Activated gamma-delta T cell (primary cell): Measurements from ENCODE around the gene COTL1.
"Not testable (repeated sequence)": the region's sequence is repeated elsewhere in the genome, so short reads cannot be mapped to it uniquely, and the experiment has no call there.

ENCODE experiments used
- DNase-seq: peaks from one replicate; lab custom pipeline; 2025; lab: John Stamatoyannopoulos, UW

The COTL1 gene

DNA sequence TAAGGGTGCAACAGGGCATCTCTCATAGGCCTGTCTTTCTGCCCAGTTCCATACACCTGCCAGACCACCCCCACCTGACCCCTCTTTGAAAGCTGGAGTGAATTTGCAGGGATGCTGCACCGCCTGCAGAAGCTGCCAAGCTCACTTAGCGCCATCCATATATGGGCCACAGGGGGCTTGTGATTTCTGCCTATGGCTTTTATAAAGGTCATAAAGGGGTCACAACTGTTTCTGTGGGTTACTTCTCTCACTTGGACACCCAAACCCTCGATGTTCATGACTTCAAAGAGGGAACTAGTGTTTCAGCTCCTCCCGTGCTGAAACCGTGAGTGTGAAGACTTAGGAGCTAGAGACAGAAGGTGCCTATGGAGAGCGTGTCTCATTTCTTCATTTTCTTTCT lies 89.6 kb downstream of the COTL1 start:
- DNase-seq, result no peak

DNA sequence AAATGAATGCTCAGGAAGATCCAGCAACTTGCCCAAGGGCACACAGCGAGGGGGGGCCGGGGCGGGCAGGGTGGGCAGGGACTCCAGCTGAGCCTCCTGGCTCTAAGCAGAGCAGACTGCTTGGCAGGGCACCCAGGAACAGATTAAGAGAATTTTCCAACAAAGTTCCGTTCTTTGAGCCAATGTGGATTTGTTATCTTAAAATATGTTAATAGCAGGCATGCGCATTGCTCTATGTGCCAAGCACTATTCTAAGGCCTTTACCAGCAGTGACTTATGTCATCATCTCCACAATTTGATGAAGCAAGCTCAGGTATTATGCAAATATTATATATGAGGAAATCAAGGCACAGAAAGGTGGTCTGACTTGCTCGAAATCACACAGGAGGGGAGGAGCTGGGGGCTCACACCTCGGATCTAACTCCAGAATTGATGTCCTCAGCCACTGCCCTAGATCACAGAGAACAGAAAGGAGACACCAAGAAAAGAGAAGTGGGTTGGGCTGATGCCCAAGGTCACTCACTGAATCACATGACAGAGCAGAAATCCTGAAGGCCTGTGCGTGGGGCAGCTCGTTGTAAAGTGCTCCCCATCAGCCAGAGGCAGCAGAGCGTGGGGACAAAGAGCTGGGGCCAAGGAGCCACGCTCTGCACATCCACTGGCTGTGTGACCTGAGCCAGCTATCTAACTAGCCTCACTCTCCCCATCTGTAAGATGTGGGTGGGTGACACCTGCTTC lies 90.2 kb downstream of the COTL1 start:
- DNase-seq, result no peak

DNA sequence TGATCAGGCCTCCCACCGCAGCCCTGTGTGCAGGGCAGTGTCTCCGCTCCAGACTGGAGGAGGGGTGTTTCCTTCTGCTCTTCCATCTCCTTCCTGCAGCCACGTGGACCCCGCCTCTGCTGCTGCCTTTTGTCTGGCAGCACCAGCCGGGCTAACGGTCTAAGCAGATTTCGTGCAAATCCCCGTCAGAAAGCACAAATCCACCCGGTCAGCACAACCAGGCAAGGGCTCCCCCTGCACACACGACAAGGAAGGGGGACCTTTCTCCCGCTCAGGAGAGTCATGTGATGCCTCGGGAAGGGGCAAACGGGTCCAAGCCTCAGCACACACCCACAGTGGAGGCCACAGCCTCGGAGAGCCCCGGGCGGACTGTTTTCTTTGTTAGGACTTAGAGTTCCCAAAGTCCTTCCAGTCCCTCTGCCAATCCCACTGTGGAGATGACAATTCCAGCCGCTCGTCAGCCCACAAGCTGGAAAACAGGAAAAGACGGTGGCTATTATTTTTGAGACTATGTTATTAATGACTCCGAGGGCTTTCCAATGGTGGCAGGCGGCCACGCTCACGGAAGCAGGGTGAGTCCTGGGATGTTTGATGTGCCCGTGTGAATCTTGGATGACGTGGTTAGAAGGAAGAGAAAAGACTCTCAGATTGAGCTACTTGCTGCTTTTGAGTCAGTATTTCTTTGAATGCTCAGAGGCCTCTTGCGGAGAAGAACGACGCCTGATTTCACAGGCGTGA lies 90.9 kb downstream of the COTL1 start:
- no peak for DNase-seq

DNA sequence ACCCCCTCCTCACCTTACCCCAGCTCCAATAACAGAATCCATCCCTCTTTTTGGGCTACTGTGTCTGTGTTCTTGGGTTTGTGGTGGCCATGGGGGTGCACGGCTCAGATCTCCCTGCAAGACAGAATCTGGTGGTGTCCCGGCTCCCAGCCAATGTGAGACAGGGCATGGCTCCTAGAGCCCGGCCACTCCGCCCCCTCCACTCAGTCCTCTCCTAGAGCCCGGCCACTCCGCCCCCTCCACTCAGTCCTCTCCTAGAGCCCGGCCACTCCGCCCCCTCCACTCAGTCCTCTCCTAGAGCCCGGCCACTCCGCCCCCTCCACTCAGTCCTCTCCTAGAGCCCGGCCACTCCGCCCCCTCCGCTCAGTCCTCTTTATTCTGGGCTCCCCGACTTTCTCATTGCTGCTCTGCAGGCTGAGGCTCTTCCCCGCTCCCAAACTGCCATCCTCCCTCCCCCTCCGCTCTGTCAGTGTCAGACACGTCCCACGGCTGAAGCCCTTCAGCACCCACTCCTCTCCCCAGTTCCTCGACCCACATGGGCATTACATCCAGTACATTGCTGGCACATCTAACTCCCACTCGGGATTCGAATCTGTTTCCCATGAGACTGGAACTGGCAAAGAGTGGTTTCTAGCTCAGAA lies 92.8 kb downstream of the COTL1 start:
- not testable (repeated sequence) for DNase-seq

DNA sequence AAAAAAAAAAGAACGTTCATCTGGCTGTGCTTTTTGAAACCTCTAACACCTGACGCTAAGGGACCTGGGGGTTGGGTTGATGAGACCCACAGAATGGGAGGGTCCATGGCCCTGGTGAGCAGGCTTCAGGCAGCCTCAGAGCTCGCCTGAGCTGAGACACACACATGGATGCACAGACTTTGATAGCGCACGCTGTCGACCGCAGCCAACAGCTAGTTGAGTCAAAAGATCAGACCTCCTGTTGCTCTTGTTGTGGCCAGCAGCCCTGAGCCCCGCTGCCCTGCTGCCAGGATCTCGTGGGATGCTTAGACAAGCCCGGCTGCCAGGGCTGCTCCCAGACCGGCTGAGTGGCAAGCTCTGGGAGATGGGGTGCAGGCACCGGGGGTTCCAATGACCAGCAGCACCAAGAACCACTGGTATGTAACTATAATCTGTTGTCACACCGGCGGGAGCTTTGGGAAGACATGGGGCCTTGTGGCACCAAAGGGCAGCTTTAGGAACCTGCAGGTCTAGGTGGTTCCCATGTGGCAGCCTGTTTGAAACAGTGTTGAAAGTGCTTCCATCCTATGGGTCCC lies 93.4 kb downstream of the COTL1 start:
- DNase-seq, result no peak

DNA sequence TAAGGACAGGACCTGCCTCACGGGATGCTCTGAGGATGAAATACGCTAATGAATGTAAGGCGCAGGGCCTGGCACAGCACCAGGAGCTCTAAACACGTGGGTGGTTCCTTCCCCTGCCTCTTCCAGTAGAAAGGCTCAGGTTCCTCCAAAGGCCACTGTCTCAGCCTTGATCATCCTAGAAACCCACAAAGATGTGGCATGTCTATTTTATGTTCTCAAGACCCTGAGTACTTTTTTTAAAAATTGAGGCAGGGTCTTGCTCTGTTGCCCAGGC lies 96.4 kb downstream of the COTL1 start:
- no peak for DNase-seq

DNA sequence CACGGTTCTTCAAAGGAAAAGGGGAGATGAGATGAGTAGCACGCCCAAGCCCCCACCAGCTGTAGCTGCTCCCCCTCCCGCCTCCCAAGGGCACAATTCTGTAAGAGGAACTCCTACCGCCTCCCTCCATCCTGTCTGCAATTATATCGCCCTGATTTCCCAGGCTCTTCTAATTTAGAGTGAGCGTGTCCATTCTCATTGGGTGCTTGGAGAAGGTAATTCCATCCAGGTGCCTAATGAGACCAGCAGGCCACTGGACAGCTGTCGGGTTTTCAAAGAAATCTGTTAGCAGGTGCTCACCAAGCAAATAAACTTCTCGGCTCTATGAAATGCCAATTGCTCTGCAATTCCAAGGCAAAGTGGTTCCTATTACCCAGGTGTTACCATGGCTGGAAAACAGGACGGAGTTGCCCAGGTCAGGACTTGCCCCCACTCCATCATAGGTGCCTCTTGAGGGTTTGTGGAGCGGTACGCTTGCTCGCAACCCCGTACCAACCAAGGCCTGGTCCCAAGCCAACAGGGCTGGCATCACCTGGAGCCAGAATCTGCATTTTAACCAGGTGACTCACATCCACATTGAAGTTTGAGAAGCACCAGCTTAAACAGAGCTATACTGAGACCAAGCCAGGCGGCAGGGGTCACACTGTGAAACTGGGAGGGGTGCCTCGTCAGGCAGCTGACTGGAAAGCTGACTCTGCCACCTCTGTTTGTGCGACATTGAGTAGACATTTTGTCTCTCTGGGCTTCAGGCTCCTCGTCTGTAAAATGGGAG lies 97.0 kb downstream of the COTL1 start:
- DNase-seq, result no peak

DNA sequence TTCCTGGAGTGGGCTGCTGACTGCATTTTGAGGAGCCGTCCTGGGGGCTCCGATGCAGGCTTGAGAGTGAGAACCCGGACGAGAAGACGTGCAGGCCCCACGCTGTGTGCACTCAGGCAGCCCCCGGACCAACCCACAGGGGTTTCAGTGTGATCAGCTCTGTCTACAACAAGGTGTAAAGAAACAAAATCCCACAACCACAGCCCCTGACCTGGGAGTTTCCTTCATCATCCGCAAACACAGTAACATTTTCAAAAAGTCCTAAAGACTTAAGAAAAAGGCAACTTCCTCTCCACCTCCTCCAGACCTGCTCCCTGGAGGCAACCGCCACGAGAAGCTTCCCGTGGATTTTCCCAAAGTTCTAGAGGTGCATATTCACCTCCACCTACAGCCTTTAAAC lies 98.0 kb downstream of the COTL1 start:
- DNase-seq, result no peak

DNA sequence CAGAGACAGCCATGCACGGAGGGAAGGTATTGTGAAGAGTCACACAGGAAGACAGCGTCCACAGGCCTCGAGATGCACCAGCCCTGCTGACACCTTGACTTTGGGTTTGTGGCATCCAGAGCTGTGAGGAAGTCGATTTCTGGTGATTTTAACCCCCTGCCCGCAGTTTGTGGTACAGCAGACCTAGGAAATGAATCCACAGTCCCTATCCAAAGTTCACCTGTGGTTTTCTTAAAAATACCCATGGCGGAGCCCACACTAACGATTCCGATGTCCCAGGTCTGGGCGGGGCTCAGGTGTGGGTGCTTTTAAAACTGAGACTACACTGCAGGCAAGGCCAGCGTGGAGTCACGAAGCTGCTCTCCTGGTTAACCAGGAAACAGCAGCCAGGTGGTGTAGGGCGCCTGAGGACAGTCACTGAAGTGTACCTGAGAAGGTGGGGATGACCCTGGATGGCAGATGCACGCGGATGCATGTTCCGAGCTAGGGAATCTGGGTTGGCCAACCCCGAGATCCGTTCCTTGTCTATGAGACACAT lies 99.0 kb downstream of the COTL1 start:
- DNase-seq, result no peak

DNA sequence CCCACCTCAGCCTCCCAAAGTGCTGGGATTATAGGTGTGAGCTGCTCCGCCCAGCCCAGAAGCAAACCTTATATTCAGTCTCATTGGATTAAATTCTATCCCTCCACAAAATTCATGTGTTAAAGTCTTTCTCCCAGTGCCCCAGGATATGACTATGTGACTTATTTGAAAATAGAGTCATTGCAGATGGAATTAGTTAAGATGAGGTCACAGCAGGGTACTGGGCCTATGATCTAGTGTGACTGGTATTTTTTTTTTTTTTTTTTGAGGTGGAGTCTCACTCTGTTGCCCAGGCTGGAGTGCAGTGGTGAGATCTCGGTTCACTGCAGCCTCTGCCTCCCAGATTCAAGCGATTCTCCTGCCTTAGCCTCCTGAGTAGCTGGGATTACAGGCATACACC lies 99.7 kb downstream of the COTL1 start:
- not testable (repeated sequence) for DNase-seq

DNA sequence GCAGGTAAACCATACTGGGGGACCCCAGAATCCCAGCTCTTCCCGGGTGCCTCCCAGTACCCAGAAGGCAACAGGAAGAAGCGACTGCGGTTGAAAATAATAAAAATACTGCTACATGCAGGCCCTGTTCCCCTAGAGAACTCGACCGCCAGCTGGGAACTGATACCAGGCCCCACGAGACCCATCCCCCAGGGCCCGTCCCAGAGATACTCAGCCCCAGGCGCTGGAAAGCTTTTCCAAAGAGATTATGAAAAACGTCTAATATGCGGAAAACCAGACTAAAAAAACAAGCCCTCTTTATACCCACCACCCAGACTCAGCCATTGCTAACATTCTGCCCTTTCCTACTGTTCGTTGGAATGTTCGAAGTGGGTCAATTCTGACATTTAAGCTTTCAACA lies 100.5 kb downstream of the COTL1 start:
- no peak for DNase-seq
